ENCODE results near the gene TMEM190.

DNA sequence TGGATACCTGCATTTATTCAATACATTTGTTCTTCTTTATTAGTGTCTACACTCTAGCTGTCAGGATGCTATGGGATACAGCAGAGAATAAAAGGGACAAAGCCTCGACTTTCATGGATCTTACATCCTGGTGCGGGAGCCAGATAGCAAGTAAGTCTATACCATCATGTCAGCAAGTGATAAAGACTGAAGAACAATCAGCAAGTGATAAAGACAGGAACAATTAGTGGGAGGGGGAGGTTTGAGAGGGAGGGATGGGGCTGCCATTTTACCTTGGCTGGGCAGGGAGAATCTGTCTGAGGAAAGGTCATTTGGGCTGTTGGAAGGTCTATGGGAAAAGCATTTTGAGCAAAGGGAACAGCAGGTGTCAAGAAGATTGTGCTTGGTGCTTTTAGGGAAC lies 33.5 kb downstream of the TMEM190 start:
- no peak for TF ChIP-seq CTCF (conservative IDR thresholded peaks at IDR 0.05)
- no peak for TF ChIP-seq ZFX (IDR thresholded peaks at IDR 0.05)

Data from C4-2B (cell line).